GM12878 (cell line): ENCODE data around the gene AFTPH. TPM values are rescaled to one million over a fixed set of nuclear protein-coding genes. Genes with fewer than 3 reads are reported as not detected.

Experiments used
- EP300 ChIP-seq, 2 experiments: fragments of 150-350 bp in 1 of 2; IDR thresholded peaks; 2 replicates each; pipeline ENCODE4 v1.6.1; 2011 to 2012; ENCODE audit warnings: low read depth in 2 of 2, low read length in 2 of 2, borderline replicate concordance in 1 of 2, improper control_type of control experiment in 1 of 2, inconsistent platforms in 1 of 2; ENCODE audit not compliant: control insufficient read depth in 1 of 2
- ETV6 ChIP-seq, 2 experiments: fragments of 450-650 bp in 1 of 2; IDR thresholded peaks in 1 of 2; conservative IDR thresholded peaks in 1 of 2; 2 replicates each; pipeline ENCODE4 v1.6.1; 2014; ENCODE audit warnings: antibody characterized with exemption in 1 of 2, borderline replicate concordance in 1 of 2, low read depth in 1 of 2, mild to moderate bottlenecking in 1 of 2, moderate library complexity in 1 of 2
- HDGF ChIP-seq: fragments of 450-650 bp; IDR thresholded peaks from 2 replicates; pipeline ENCODE4 v1.6.1; 2016; ENCODE audit warnings: antibody characterized with exemption
- IKZF1 ChIP-seq: fragments of 450-650 bp; conservative IDR thresholded peaks from 2 replicates; pipeline ENCODE4 v1.6.1; 2017; ENCODE audit warnings: antibody characterized with exemption, mild to moderate bottlenecking
- IRF4 ChIP-seq: IDR thresholded peaks from 2 replicates; pipeline ENCODE4 v1.6.1; 2011; ENCODE audit warnings: low read depth, low read length
- MYC ChIP-seq: IDR thresholded peaks from 2 replicates; pipeline ENCODE4 v1.6.1; 2011; ENCODE audit warnings: mild to moderate bottlenecking, low read length, moderate library complexity, inconsistent platforms; ENCODE audit not compliant: insufficient read depth, insufficient replicate concordance, insufficient read length, severe bottlenecking
- NFYA ChIP-seq: IDR thresholded peaks from 2 replicates; pipeline ENCODE4 v1.6.1; 2011; ENCODE audit warnings: low read depth, mild to moderate bottlenecking, low read length, improper control_type of control experiment, borderline replicate concordance
- POU2F2 ChIP-seq: IDR thresholded peaks from 3 replicates; pipeline ENCODE4 v1.6.1; 2011; ENCODE audit warnings: low read depth, mild to moderate bottlenecking, low read length, borderline replicate concordance
- SMAD5 ChIP-seq: IDR thresholded peaks from 2 replicates; pipeline ENCODE4 v1.6.1; 2016; ENCODE audit warnings: antibody characterized with exemption, low read depth
- STAT3 ChIP-seq: IDR thresholded peaks from 2 replicates; pipeline ENCODE4 v1.6.1; 2011; ENCODE audit warnings: low read depth, low read length, improper control_type of control experiment
- SUPT20H ChIP-seq: IDR thresholded peaks from 2 replicates; pipeline ENCODE4 v1.6.1; 2011; ENCODE audit warnings: low read depth, mild to moderate bottlenecking, low read length, moderate library complexity, borderline replicate concordance; ENCODE audit not compliant: control insufficient read depth
- TCF7 ChIP-seq: IDR thresholded peaks from 2 replicates; pipeline ENCODE4 v1.6.1; 2014; ENCODE audit warnings: antibody characterized with exemption, borderline replicate concordance
- polyA plus RNA-seq, 11 experiments: library from polyadenylated mRNA; depleted of rRNA in 4 of 11; unstranded in 6 of 11; stranded (reverse) in 5 of 11; fragments of >200 nt; fragmentation: Nextera tagmentation in 4 of 11; fragmentation: Illumina TruSeq in 1 of 11; extraction: Ambion mirVana in 4 of 11; extraction: Trizol in 1 of 11; gene quantifications; 1 replicate in 1 of 11; 2 replicates in 10 of 11; pipeline versions ENCODE4 v1.2.1 to v1.2.3, GENCODE V29; 2011 to 2016; ENCODE audit warnings: inconsistent platforms in 2 of 11, missing spikeins in 2 of 11, low read depth in 1 of 11
- total RNA-seq, 4 experiments: library from RNA; depleted of rRNA in 3 of 4; stranded (reverse); fragments of >200 nt in 3 of 4; fragmentation: Illumina TruSeq in 1 of 4; extraction: Trizol in 1 of 4; gene quantifications; 2 replicates each; pipeline versions ENCODE4 v1.2.1 to v1.2.3, GENCODE V29; 2013 to 2021
- TF ChIP-seq, protein P1 (sequence below): fragments of 450-650 bp; IDR thresholded peaks from 2 replicates; pipeline ENCODE4 v1.6.1; 2017; ENCODE audit warnings: antibody characterized with exemption, mild to moderate bottlenecking, moderate library complexity
- TF ChIP-seq, protein P2 (sequence below): fragments of 450-650 bp; IDR thresholded peaks from 2 replicates; pipeline ENCODE4 v1.6.1; 2017; ENCODE audit warnings: mild to moderate bottlenecking, low read depth, inconsistent platforms; ENCODE audit not compliant: poor library complexity, severe bottlenecking

AFTPH gene
- total and polyA plus RNA-seq, 10 of the 15 experiments (the other 5 are each of a cell fraction or from before 2014, with no cell fraction given), result 25.6 to 77.3 (median 39.5) TPM

DNA sequence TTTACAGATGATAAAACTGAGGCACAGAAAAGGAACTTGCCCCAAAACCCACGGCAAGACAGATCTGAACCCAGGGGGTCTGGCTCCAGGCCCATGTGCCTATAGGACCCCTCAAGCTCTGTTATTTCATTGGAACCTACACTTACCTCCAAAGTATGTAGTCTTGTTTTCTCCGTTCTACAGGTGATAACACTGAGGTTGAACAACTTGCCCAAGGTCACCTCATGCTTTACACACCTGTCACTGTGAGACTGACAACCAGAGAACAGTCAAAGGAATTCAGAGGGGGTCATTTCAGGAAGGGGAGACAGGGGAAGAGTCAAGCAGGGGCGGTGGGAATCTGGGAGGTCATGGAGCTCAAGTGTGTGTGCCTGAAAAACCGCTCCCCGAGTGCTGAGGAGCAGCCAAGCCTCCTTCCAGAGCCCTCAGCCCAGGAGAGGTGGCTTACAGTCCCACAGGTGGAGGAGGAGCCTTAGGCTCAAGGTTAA is 81.9 kb downstream of the AFTPH start (continued):
- TF ChIP-seq, protein P1, sequence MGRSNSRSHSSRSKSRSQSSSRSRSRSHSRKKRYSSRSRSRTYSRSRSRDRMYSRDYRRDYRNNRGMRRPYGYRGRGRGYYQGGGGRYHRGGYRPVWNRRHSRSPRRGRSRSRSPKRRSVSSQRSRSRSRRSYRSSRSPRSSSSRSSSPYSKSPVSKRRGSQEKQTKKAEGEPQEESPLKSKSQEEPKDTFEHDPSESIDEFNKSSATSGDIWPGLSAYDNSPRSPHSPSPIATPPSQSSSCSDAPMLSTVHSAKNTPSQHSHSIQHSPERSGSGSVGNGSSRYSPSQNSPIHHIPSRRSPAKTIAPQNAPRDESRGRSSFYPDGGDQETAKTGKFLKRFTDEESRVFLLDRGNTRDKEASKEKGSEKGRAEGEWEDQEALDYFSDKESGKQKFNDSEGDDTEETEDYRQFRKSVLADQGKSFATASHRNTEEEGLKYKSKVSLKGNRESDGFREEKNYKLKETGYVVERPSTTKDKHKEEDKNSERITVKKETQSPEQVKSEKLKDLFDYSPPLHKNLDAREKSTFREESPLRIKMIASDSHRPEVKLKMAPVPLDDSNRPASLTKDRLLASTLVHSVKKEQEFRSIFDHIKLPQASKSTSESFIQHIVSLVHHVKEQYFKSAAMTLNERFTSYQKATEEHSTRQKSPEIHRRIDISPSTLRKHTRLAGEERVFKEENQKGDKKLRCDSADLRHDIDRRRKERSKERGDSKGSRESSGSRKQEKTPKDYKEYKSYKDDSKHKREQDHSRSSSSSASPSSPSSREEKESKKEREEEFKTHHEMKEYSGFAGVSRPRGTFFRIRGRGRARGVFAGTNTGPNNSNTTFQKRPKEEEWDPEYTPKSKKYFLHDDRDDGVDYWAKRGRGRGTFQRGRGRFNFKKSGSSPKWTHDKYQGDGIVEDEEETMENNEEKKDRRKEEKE, result no peak
- TF ChIP-seq SUPT20H (no peak), IKZF1 (no peak), ETV6 (conservative IDR thresholded peaks at IDR 0.05 in 1 of 2, IDR thresholded peaks at IDR 0.05 in 1 of 2; ENCODE audit: borderline replicate concordance in 1 of 2, low read depth in 1 of 2) (no peak), MYC (no peak), SMAD5 (0 out of 2 replicates have a peak, but pooled peaks have one; percentile 13), STAT3 (no peak), EP300 (IDR thresholded peaks at IDR 0.05; ENCODE audit: borderline replicate concordance in 1 of 2, control insufficient read depth in 1 of 2, low read depth in 2 of 2, low read length in 2 of 2) (0 out of 4 replicates have a peak, but pooled peaks of 1 of the 2 experiments have one; percentile 5), IRF4 (no peak), TCF7 (no peak), NFYA (no peak), HDGF (peak; percentile 46; the same call in 1 of the 2 replicates), POU2F2 (no peak)
- TF ChIP-seq, protein P2, sequence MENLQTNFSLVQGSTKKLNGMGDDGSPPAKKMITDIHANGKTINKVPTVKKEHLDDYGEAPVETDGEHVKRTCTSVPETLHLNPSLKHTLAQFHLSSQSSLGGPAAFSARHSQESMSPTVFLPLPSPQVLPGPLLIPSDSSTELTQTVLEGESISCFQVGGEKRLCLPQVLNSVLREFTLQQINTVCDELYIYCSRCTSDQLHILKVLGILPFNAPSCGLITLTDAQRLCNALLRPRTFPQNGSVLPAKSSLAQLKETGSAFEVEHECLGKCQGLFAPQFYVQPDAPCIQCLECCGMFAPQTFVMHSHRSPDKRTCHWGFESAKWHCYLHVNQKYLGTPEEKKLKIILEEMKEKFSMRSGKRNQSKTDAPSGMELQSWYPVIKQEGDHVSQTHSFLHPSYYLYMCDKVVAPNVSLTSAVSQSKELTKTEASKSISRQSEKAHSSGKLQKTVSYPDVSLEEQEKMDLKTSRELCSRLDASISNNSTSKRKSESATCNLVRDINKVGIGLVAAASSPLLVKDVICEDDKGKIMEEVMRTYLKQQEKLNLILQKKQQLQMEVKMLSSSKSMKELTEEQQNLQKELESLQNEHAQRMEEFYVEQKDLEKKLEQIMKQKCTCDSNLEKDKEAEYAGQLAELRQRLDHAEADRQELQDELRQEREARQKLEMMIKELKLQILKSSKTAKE, result no peak
